WTC11 (cell line): ENCODE measurements around the gene DTX1. TPM values are rescaled to one million over a fixed set of nuclear protein-coding genes. Genes with fewer than 3 reads are reported as not detected.

Experiments used
- ATAC-seq: fragments of 200-7000 bp; cut with Tn5 transposase; 2 replicates; pipeline ENCODE4 v1.10.0; 2021; ENCODE audit warnings: mild to moderate bottlenecking, moderate library complexity
- CTCF ChIA-PET: fragments of 300-600 bp; sonication (Branson Sonifier 250); formaldehyde crosslinking; loops from one replicate; lab custom pipeline; 2021; ENCODE audit warnings: antibody characterized with exemption; lab: Charles Lee
- POLR2A ChIA-PET: fragments of 350-600 bp; sonication (Branson Sonifier 250); formaldehyde crosslinking; loops from one replicate; lab custom pipeline; 2021; ENCODE audit warnings: antibody characterized with exemption; lab: Charles Lee
- DNase-seq: peaks from one replicate; pipeline ENCODE4 v3.0.0; 2021; ENCODE audit warnings: low spot score
- H3K27ac Mint-ChIP-seq: 2 replicates; pipeline ENCODE4 v1.8.0; 2021; ENCODE audit warnings: mixed read lengths
- H3K27me3 Mint-ChIP-seq: 2 replicates; pipeline ENCODE4 v1.8.0; 2021; ENCODE audit warnings: low read depth, mild to moderate bottlenecking, moderate library complexity, mixed read lengths
- H3K36me3 Mint-ChIP-seq: 2 replicates; pipeline ENCODE4 v1.8.0; 2021; ENCODE audit warnings: mixed read lengths
- H3K4me1 Mint-ChIP-seq: 2 replicates; pipeline ENCODE4 v1.8.0; 2022; ENCODE audit warnings: mixed read lengths
- H3K4me3 Mint-ChIP-seq: 2 replicates; pipeline ENCODE4 v1.8.0; 2021; ENCODE audit warnings: mild to moderate bottlenecking, moderate library complexity, mixed read lengths
- H3K9me3 Mint-ChIP-seq: 2 replicates; pipeline ENCODE4 v1.8.0; 2021; ENCODE audit warnings: mixed read lengths
- CBFB ChIP-seq: sonication (generic); formaldehyde crosslinking; IDR thresholded peaks from 2 replicates; pipeline ENCODE4 v1.8.1; 2022; ENCODE audit warnings: mild to moderate bottlenecking, low read depth, missing genetic modification reagents
- ETV6 ChIP-seq: sonication (generic); formaldehyde crosslinking; IDR thresholded peaks from 2 replicates; pipeline ENCODE4 v1.8.1; 2022; ENCODE audit warnings: mild to moderate bottlenecking, missing genetic modification reagents
- GABPB1 ChIP-seq: sonication (generic); formaldehyde crosslinking; IDR thresholded peaks from 2 replicates; pipeline ENCODE4 v1.8.1; 2023; ENCODE audit warnings: mild to moderate bottlenecking, missing genetic modification reagents
- NR1H2 ChIP-seq: sonication (generic); formaldehyde crosslinking; IDR thresholded peaks from 2 replicates; pipeline ENCODE4 v1.9.0; 2021; ENCODE audit warnings: mild to moderate bottlenecking, moderate library complexity, missing genetic modification reagents
- NR2C2 ChIP-seq: sonication (generic); formaldehyde crosslinking; IDR thresholded peaks from 2 replicates; pipeline ENCODE4 v1.8.0; 2022; ENCODE audit warnings: mild to moderate bottlenecking, missing genetic modification reagents
- NR3C1 ChIP-seq: sonication (generic); formaldehyde crosslinking; conservative IDR thresholded peaks from 2 replicates; pipeline ENCODE4 v1.8.1; 2023; ENCODE audit warnings: low read depth, mild to moderate bottlenecking, missing genetic modification reagents
- RORB ChIP-seq: fragments of 250-450 bp; sonication (Bioruptor Pico); IDR thresholded peaks from 2 replicates; pipeline ENCODE4 v1.9.0; 2021; ENCODE audit warnings: mild to moderate bottlenecking
- SMAD3 ChIP-seq: sonication (generic); formaldehyde crosslinking; IDR thresholded peaks from 2 replicates; pipeline ENCODE4 v1.8.0; 2022; ENCODE audit warnings: missing genetic modification reagents, mild to moderate bottlenecking, borderline replicate concordance
- TP53 ChIP-seq: sonication (generic); formaldehyde crosslinking; IDR thresholded peaks from 2 replicates; pipeline ENCODE4 v1.8.1; 2023; ENCODE audit warnings: mild to moderate bottlenecking, missing genetic modification reagents
- ZNF138 ChIP-seq: sonication (generic); formaldehyde crosslinking; conservative IDR thresholded peaks from 2 replicates; pipeline ENCODE4 v1.8.1; 2022; ENCODE audit warnings: mild to moderate bottlenecking, moderate library complexity, missing genetic modification reagents
- ZNF263 ChIP-seq: sonication (generic); formaldehyde crosslinking; IDR thresholded peaks from 2 replicates; pipeline ENCODE4 v1.8.1; 2022; ENCODE audit warnings: low read depth, mild to moderate bottlenecking, moderate library complexity, missing genetic modification reagents
- ZNF396 ChIP-seq: fragments of 250-450 bp; sonication (Bioruptor Pico); IDR thresholded peaks from 2 replicates; pipeline ENCODE4 v1.8.0; 2021; ENCODE audit warnings: mild to moderate bottlenecking, moderate library complexity, borderline replicate concordance
- total RNA-seq: library from RNA; stranded (reverse); gene quantifications from 3 replicates; pipeline ENCODE4 v1.2.3, GENCODE V29; 2021
- TF ChIP-seq, protein P1 (sequence below): sonication (generic); formaldehyde crosslinking; IDR thresholded peaks from 2 replicates; pipeline ENCODE4 v1.8.1; 2023; ENCODE audit warnings: mild to moderate bottlenecking, moderate library complexity, missing genetic modification reagents
- TF ChIP-seq, protein P2 (sequence below): sonication (generic); formaldehyde crosslinking; IDR thresholded peaks from 2 replicates; pipeline ENCODE4 v1.8.1; 2023; ENCODE audit warnings: mild to moderate bottlenecking, missing genetic modification reagents, borderline replicate concordance
- TF ChIP-seq, protein P3 (sequence below): sonication (generic); formaldehyde crosslinking; IDR thresholded peaks from 2 replicates; pipeline ENCODE4 v1.8.1; 2022; ENCODE audit warnings: low read depth, missing genetic modification reagents, borderline replicate concordance
- TF ChIP-seq, protein P4 (sequence below): sonication (generic); formaldehyde crosslinking; IDR thresholded peaks from 2 replicates; pipeline ENCODE4 v1.8.0; 2023; ENCODE audit warnings: mild to moderate bottlenecking, missing genetic modification reagents
- TF ChIP-seq, protein P5 (sequence below): sonication (generic); formaldehyde crosslinking; IDR thresholded peaks from 2 replicates; pipeline ENCODE4 v1.8.1; 2022; ENCODE audit warnings: mild to moderate bottlenecking, moderate library complexity, missing genetic modification reagents
- TF ChIP-seq, protein P6 (sequence below): sonication (generic); formaldehyde crosslinking; IDR thresholded peaks from 2 replicates; pipeline ENCODE4 v1.8.1; 2023; ENCODE audit warnings: mild to moderate bottlenecking, missing genetic modification reagents, moderate library complexity
- TF ChIP-seq, protein P7 (sequence below): sonication (generic); formaldehyde crosslinking; IDR thresholded peaks from 2 replicates; pipeline ENCODE4 v1.8.0; 2023; ENCODE audit warnings: missing genetic modification reagents, mild to moderate bottlenecking, borderline replicate concordance

The DTX1 gene
- total RNA-seq, 1 experiment from 2014 or later = 6.2 TPM

DNA sequence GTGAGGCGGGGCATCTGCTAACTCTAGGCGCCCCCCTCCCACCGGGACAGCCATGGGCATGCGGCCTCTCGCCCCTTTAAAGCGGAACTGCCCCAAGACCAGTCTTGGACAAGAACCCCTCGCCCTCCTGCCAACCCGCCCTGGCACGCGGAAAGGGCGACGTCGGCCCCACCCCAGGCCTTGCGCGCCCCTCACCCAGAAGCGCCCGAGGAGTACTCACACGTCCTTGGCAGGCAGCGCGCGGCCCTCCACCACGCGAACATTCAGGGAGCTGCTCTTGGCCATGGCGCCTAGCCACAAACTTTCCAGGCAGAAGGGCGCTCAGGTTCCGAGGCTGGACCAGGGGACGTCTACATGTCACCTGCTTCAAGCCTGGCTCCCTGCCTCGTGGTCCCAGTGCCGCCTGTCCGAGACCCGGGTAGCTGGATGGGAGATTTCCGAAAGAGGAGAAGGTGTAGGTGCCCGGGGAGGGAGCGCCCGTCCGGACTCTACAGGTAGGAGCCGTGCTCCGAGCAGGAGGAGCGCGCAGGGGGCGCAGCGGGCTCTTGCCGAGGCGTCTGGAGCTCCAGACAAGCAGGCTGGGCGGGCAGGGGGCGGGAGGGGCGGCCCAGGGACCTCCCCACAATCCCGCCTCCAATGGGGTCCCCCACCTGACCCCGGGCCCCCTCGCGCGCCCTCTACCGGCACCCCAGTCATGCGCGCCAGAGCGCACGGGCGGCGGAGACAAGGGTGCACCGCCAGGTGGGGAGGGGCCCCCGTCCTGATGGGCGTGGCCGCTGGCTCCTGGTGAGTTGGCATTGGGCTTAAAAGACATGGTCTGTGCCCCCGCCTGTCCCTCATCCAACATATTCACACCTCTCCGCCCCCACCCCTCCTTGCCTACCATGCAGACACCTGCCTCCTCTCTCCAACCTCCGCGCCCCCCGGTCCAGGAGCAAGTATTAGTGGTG, 78.9 kb downstream of the DTX1 start, which contains the start of gene RASAL1:
Gene RASAL1, minus strand, starts transcription at position 584 of the 950 bp plus-strand sequence. Its CDS starts 299 bp downstream, at position 285.
- H3K9me3 Mint-ChIP-seq = no peaks in the 10 kb centered on the region
- POLR2A ChIA-PET = interaction anchor here (0.6 to 1.1 kb wide), 3 partner anchors 15 to 30 kb away, joined by 3 to 4 read pairs (median 3); partner anchors contain the start of gene CFAP73
- no peaks in the 10 kb centered on the region for H3K36me3 Mint-ChIP-seq
- peak within 1 kb of the TSS; percentile 74 for H3K4me3 Mint-ChIP-seq
- peak; percentile 94 for DNase-seq
- H3K27me3 Mint-ChIP-seq = peaks cover 26% of the 10 kb centered on the region
- peak; percentile 89 for ATAC-seq
- peaks cover 18% of the 10 kb centered on the region for H3K4me1 Mint-ChIP-seq
- H3K27ac Mint-ChIP-seq = 0 out of 2 replicates have a peak within 1 kb of the TSS, but pooled peaks have one; percentile 20
- CTCF ChIA-PET = interaction anchor here (0.5 to 8.4 kb wide), 53 partner anchors 9 to 987 kb away, joined by 3 to 181 read pairs (median 4); partner anchors contain the start of genes CFAP73, DDX54, RITA1 and SDSL
- TF ChIP-seq ZNF263 (peak; percentile 36; the same call in 1 of the 2 replicates), NR2C2 (CRISPR knock-in tag) (no peak), NR3C1 (CRISPR knock-in tag) (no peak), GABPB1 (no peak), ZNF396 (CRISPR knock-in tag) (no peak), ETV6 (no peak), TP53 (CRISPR knock-in tag) (no peak), ZNF138 (CRISPR knock-in tag) (no peak), NR1H2 (CRISPR knock-in tag) (no peak), SMAD3 (no peak), RORB (no peak), CBFB (CRISPR knock-in tag) (peak; percentile 30; the same call in 1 of the 2 replicates)
- TF ChIP-seq, protein P1, sequence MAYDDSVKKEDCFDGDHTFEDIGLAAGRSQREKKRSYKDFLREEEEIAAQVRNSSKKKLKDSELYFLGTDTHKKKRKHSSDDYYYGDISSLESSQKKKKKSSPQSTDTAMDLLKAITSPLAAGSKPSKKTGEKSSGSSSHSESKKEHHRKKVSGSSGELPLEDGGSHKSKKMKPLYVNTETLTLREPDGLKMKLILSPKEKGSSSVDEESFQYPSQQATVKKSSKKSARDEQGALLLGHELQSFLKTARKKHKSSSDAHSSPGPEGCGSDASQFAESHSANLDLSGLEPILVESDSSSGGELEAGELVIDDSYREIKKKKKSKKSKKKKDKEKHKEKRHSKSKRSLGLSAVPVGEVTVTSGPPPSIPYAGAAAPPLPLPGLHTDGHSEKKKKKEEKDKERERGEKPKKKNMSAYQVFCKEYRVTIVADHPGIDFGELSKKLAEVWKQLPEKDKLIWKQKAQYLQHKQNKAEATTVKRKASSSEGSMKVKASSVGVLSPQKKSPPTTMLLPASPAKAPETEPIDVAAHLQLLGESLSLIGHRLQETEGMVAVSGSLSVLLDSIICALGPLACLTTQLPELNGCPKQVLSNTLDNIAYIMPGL (CRISPR knock-in tag) = peak; percentile 43; the same call in 1 of the 2 replicates
- TF ChIP-seq, protein P2, sequence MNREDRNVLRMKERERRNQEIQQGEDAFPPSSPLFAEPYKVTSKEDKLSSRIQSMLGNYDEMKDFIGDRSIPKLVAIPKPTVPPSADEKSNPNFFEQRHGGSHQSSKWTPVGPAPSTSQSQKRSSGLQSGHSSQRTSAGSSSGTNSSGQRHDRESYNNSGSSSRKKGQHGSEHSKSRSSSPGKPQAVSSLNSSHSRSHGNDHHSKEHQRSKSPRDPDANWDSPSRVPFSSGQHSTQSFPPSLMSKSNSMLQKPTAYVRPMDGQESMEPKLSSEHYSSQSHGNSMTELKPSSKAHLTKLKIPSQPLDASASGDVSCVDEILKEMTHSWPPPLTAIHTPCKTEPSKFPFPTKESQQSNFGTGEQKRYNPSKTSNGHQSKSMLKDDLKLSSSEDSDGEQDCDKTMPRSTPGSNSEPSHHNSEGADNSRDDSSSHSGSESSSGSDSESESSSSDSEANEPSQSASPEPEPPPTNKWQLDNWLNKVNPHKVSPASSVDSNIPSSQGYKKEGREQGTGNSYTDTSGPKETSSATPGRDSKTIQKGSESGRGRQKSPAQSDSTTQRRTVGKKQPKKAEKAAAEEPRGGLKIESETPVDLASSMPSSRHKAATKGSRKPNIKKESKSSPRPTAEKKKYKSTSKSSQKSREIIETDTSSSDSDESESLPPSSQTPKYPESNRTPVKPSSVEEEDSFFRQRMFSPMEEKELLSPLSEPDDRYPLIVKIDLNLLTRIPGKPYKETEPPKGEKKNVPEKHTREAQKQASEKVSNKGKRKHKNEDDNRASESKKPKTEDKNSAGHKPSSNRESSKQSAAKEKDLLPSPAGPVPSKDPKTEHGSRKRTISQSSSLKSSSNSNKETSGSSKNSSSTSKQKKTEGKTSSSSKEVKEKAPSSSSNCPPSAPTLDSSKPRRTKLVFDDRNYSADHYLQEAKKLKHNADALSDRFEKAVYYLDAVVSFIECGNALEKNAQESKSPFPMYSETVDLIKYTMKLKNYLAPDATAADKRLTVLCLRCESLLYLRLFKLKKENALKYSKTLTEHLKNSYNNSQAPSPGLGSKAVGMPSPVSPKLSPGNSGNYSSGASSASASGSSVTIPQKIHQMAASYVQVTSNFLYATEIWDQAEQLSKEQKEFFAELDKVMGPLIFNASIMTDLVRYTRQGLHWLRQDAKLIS = no peak
- TF ChIP-seq, protein P3, sequence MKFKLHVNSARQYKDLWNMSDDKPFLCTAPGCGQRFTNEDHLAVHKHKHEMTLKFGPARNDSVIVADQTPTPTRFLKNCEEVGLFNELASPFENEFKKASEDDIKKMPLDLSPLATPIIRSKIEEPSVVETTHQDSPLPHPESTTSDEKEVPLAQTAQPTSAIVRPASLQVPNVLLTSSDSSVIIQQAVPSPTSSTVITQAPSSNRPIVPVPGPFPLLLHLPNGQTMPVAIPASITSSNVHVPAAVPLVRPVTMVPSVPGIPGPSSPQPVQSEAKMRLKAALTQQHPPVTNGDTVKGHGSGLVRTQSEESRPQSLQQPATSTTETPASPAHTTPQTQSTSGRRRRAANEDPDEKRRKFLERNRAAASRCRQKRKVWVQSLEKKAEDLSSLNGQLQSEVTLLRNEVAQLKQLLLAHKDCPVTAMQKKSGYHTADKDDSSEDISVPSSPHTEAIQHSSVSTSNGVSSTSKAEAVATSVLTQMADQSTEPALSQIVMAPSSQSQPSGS (CRISPR knock-in tag) = no peak
- TF ChIP-seq, protein P4, sequence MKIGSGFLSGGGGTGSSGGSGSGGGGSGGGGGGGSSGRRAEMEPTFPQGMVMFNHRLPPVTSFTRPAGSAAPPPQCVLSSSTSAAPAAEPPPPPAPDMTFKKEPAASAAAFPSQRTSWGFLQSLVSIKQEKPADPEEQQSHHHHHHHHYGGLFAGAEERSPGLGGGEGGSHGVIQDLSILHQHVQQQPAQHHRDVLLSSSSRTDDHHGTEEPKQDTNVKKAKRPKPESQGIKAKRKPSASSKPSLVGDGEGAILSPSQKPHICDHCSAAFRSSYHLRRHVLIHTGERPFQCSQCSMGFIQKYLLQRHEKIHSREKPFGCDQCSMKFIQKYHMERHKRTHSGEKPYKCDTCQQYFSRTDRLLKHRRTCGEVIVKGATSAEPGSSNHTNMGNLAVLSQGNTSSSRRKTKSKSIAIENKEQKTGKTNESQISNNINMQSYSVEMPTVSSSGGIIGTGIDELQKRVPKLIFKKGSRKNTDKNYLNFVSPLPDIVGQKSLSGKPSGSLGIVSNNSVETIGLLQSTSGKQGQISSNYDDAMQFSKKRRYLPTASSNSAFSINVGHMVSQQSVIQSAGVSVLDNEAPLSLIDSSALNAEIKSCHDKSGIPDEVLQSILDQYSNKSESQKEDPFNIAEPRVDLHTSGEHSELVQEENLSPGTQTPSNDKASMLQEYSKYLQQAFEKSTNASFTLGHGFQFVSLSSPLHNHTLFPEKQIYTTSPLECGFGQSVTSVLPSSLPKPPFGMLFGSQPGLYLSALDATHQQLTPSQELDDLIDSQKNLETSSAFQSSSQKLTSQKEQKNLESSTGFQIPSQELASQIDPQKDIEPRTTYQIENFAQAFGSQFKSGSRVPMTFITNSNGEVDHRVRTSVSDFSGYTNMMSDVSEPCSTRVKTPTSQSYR (CRISPR knock-in tag) = no peak
- TF ChIP-seq, protein P5, sequence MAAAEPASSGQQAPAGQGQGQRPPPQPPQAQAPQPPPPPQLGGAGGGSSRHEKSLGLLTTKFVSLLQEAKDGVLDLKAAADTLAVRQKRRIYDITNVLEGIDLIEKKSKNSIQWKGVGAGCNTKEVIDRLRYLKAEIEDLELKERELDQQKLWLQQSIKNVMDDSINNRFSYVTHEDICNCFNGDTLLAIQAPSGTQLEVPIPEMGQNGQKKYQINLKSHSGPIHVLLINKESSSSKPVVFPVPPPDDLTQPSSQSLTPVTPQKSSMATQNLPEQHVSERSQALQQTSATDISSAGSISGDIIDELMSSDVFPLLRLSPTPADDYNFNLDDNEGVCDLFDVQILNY (CRISPR knock-in tag) = peak; percentile 31; the same call in 1 of the 2 replicates
- TF ChIP-seq, protein P6, sequence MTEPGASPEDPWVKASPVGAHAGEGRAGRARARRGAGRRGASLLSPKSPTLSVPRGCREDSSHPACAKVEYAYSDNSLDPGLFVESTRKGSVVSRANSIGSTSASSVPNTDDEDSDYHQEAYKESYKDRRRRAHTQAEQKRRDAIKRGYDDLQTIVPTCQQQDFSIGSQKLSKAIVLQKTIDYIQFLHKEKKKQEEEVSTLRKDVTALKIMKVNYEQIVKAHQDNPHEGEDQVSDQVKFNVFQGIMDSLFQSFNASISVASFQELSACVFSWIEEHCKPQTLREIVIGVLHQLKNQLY (CRISPR knock-in tag) = no peak
- TF ChIP-seq, protein P7, sequence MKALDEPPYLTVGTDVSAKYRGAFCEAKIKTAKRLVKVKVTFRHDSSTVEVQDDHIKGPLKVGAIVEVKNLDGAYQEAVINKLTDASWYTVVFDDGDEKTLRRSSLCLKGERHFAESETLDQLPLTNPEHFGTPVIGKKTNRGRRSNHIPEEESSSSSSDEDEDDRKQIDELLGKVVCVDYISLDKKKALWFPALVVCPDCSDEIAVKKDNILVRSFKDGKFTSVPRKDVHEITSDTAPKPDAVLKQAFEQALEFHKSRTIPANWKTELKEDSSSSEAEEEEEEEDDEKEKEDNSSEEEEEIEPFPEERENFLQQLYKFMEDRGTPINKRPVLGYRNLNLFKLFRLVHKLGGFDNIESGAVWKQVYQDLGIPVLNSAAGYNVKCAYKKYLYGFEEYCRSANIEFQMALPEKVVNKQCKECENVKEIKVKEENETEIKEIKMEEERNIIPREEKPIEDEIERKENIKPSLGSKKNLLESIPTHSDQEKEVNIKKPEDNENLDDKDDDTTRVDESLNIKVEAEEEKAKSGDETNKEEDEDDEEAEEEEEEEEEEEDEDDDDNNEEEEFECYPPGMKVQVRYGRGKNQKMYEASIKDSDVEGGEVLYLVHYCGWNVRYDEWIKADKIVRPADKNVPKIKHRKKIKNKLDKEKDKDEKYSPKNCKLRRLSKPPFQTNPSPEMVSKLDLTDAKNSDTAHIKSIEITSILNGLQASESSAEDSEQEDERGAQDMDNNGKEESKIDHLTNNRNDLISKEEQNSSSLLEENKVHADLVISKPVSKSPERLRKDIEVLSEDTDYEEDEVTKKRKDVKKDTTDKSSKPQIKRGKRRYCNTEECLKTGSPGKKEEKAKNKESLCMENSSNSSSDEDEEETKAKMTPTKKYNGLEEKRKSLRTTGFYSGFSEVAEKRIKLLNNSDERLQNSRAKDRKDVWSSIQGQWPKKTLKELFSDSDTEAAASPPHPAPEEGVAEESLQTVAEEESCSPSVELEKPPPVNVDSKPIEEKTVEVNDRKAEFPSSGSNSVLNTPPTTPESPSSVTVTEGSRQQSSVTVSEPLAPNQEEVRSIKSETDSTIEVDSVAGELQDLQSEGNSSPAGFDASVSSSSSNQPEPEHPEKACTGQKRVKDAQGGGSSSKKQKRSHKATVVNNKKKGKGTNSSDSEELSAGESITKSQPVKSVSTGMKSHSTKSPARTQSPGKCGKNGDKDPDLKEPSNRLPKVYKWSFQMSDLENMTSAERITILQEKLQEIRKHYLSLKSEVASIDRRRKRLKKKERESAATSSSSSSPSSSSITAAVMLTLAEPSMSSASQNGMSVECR (CRISPR knock-in tag) = peak; percentile 79; the same call in 1 of the 2 replicates
